AG09309 (cell line): ENCODE data around the gene CENPX.

Experiments
- DNase-seq: peaks from one replicate; pipeline ENCODE4 v3.0.0-alpha.2; 2010; ENCODE audit warnings: low read depth
- H3K4me3 ChIP-seq: 2 replicates; pipeline ENCODE4 v1.5.1; 2011; ENCODE audit warnings: mild to moderate bottlenecking, low read depth, low read length, moderate library complexity; ENCODE audit not compliant: control insufficient read depth
- CTCF ChIP-seq: IDR thresholded peaks from 2 replicates; pipeline ENCODE4 v1.5.1; 2011; ENCODE audit warnings: mild to moderate bottlenecking, low read depth, low read length, inconsistent platforms; ENCODE audit not compliant: insufficient read depth, control insufficient read depth; ENCODE audit errors: missing control alignments

Gene CENPX

GRCh38 chr17:81980122-81980521 is 42.6 kb downstream of the CENPX start:
- no peak for TF ChIP-seq CTCF
- DNase-seq: no peak

GRCh38 chr17:81978524-81979298 is 44.0 kb downstream of the CENPX start:
- no peak for TF ChIP-seq CTCF
- H3K4me3 ChIP-seq: peak overlapping the region; percentile 87
- no peak for DNase-seq

More at GRCh38 chr17:81980122-81980521, 42.6 kb downstream of the CENPX start:
- H3K4me3 ChIP-seq: no peak overlapping the region

GRCh38 chr17:81977211-81977808 is 45.4 kb downstream of the CENPX start, which contains the start of gene ASPSCR1:
Gene ASPSCR1, plus strand, starts transcription at chr17:81977629. Its CDS starts 18 bp downstream, at chr17:81977647.
- no peak for TF ChIP-seq CTCF
- peak; percentile 55 for DNase-seq
- H3K4me3 ChIP-seq: peak within 1 kb of the TSS; percentile 87

GRCh38 chr17:81976332-81977210 is 46.1 kb downstream of the CENPX start:
- DNase-seq: no peak
- peak overlapping the region; percentile 64 for H3K4me3 ChIP-seq
- TF ChIP-seq CTCF: no peak

GRCh38 chr17:81973432-81973831 is 49.2 kb downstream of the CENPX start:
- no peak overlapping the region for H3K4me3 ChIP-seq
- no peak for TF ChIP-seq CTCF
- DNase-seq: no peak

- no peak overlapping the region for H3K4me3 ChIP-seq
- TF ChIP-seq CTCF: no peak
- no peak for DNase-seq
These were observed 53.5 kb downstream of the CENPX start for GRCh38 chr17:81968850-81969812.
